SJSA1 (cell line): ENCODE results near the gene IRX4. TPM values are rescaled to one million over a fixed set of nuclear protein-coding genes. Genes with fewer than 3 reads are reported as not detected.

Experiments
- DNase-seq, 2 experiments: peaks; one replicate each; pipeline ENCODE4 v3.0.0-alpha.2; 2015 to 2020; ENCODE audit warnings: low spot score in 2 of 2, low read depth in 1 of 2
- H3K27ac ChIP-seq: fragments of 250-450 bp; sonication (Bioruptor Pico); 2 replicates; pipeline ENCODE4 v1.5.1; 2020; ENCODE audit warnings: mild to moderate bottlenecking, moderate library complexity
- H3K27me3 ChIP-seq: fragments of 250-450 bp; sonication (Bioruptor Pico); replicated peaks from 2 replicates; pipeline ENCODE4 v1.5.1; 2020; ENCODE audit warnings: mild to moderate bottlenecking, moderate library complexity
- H3K36me3 ChIP-seq: fragments of 250-450 bp; sonication (Bioruptor Pico); 2 replicates; pipeline ENCODE4 v1.5.1; 2020; ENCODE audit warnings: mild to moderate bottlenecking
- H3K4me1 ChIP-seq: fragments of 250-450 bp; sonication (Bioruptor Pico); replicated peaks from 2 replicates; pipeline ENCODE4 v1.6.1; 2021; ENCODE audit warnings: mild to moderate bottlenecking
- H3K4me3 ChIP-seq: fragments of 250-450 bp; sonication (Bioruptor Pico); 2 replicates; pipeline ENCODE4 v1.5.1; 2020; ENCODE audit warnings: mild to moderate bottlenecking
- H3K9me3 ChIP-seq: fragments of 250-450 bp; sonication (Bioruptor Pico); replicated peaks from 2 replicates; pipeline ENCODE4 v1.5.1; 2020; ENCODE audit warnings: mild to moderate bottlenecking
- total RNA-seq: library from RNA; depleted of rRNA; stranded (reverse); fragments of >200 nt; shearing (Covaris generic); gene quantifications from 2 replicates; pipeline ENCODE4 v1.2.3, GENCODE V29; 2014

The IRX4 gene
- total RNA-seq, 1 experiment from 2014 or later = not detected

DNA sequence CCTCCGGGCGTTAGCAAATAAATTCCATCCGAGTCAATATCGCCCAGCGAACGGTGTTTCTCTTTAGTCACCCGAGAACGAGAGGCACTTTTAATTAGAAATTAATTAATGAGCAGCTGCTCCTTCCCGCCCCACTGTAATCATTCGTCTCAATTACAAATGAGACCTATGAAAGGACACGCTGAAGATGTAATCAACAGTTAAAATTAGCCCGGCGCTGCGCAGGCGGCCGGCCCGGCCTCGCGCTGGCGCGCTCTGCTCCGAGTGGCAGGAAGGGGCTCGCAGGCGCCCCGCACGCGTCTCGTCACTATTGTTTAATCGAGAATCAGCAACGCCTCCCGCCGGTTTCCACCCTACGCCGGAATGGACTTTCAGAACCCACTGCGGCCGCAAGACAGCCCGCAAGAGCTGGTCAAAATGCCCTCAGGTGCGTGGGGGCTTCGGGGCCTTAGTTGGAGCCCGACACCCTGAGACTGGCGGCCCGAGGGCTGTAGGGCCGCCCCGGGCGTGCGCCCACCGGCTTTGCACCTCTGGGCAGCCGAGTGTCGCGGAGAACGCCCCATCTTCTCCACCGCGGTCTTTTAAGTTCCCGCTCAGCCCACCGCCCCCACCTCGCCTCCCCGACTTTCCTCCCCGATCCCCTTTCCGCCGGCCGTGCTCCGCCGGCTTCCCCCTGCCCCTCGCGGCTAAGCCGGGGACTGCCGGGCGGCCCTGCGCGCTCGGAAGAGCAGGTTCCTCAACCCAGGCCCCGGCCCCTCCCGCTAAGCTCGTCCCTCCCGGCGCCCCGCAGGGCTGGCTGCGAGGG, 597 bp upstream of the IRX4 start:
- peaks cover 30% of the 10 kb centered on the region for H3K9me3 ChIP-seq
- DNase-seq = no peak
- H3K27ac ChIP-seq = no peak overlapping the region
- H3K4me3 ChIP-seq = no peak overlapping the region
- no peaks in the 10 kb centered on the region for H3K36me3 ChIP-seq
- H3K4me1 ChIP-seq = no peaks in the 10 kb centered on the region
- peaks cover 62% of the 10 kb centered on the region for H3K27me3 ChIP-seq

DNA sequence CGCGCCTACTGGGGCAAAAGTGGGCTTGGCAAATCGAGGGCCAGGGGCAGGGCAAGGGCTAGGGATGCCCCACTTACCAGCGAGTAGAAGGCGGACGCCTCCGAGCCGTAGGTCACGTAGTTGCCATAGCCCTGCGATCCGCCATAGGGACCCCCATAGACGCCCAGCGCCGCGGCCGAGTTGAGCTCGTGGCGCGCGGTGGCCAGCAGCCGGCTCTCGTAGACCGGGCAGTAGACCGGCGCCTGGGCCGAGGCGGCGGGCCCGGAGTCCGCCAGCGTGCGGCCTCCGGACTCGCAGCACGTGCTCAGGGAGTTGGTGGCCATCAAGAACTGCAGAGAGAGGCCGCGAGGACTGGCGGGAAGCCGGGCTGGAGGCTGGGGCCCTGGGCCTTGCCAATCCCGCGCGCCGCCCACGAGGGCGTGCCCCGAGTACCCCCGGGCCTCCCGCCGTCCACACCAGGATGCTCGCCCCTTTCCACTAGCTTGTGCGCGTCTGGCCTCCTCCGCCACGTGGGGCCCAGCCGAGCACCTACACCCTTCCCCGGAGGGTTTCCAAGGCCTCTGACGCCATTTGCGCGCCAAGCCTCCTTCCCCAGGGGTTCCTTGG, 891 bp downstream of the IRX4 start:
- H3K4me1 ChIP-seq = no peaks in the 10 kb centered on the region
- H3K4me3 ChIP-seq = no peak overlapping the region
- H3K36me3 ChIP-seq = no peaks in the 10 kb centered on the region
- peaks cover 42% of the 10 kb centered on the region for H3K9me3 ChIP-seq
- no peak overlapping the region for H3K27ac ChIP-seq
- DNase-seq = no peak
- H3K27me3 ChIP-seq = peaks cover 48% of the 10 kb centered on the region

DNA sequence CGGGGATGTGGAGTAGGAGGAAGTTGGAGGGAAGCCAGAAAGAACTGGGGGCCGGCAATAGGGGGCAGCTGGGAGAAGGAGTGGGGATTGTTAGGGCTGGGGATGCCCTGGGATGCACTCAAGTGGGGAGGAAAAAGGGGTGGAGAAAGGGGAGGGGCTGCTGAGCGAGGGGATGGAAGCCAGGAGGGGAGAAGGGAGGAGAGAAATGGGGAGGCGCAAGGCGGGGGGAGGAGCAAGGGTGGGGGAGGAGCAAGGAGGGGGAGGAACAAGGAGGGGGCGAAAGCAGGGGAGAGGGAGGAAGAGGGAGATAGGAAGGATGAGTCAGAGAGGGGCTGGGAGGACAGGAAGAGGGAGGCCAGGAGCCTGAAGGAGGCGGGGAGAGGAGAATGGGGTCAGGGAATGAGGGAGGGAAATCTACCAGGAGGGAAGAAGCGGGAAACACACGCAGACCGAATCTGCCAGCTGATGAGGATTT, 1.6 kb downstream of the IRX4 start:
- peaks cover 42% of the 10 kb centered on the region for H3K27me3 ChIP-seq
- H3K36me3 ChIP-seq = no peaks in the 10 kb centered on the region
- no peaks in the 10 kb centered on the region for H3K4me1 ChIP-seq
- DNase-seq = no peak
- H3K9me3 ChIP-seq = peaks cover 43% of the 10 kb centered on the region
- H3K27ac ChIP-seq = no peak overlapping the region
- no peak overlapping the region for H3K4me3 ChIP-seq

DNA sequence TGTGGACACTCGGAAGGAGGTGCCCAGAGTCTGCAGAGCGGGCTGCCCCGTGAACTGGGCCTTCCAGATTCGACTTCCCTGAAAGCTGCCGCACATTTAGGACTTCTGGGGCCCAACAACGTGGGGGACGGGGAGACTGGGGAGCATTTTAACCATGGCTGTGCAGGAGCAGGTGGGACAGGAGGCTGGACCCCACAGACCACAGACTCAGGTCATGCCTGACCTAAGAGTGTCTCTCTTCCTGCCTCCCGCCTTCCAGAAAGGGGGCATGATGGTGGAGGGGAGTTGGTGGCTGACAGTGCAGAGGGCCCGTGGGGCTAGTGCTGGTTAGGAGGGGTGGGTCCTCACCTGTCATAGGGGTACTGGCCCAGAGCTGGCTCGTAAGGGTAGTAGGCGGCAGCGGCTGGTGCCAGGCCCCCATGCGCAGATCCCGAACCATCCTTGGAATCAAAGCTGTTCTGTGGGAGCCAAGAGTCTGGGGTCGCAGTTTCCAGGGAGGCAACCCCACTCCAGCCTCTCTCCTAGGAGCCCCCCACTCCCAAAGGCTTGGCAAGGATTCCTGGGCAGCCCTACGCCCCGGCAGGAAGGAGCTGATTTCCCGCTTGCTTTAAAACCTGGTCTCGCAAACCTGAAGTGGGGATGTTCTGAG, 2.2 kb downstream of the IRX4 start:
- peaks cover 35% of the 10 kb centered on the region for H3K27me3 ChIP-seq
- H3K27ac ChIP-seq = no peak overlapping the region
- H3K9me3 ChIP-seq = peaks cover 46% of the 10 kb centered on the region
- no peaks in the 10 kb centered on the region for H3K4me1 ChIP-seq
- DNase-seq = no peak
- no peak overlapping the region for H3K4me3 ChIP-seq
- H3K36me3 ChIP-seq = no peaks in the 10 kb centered on the region

DNA sequence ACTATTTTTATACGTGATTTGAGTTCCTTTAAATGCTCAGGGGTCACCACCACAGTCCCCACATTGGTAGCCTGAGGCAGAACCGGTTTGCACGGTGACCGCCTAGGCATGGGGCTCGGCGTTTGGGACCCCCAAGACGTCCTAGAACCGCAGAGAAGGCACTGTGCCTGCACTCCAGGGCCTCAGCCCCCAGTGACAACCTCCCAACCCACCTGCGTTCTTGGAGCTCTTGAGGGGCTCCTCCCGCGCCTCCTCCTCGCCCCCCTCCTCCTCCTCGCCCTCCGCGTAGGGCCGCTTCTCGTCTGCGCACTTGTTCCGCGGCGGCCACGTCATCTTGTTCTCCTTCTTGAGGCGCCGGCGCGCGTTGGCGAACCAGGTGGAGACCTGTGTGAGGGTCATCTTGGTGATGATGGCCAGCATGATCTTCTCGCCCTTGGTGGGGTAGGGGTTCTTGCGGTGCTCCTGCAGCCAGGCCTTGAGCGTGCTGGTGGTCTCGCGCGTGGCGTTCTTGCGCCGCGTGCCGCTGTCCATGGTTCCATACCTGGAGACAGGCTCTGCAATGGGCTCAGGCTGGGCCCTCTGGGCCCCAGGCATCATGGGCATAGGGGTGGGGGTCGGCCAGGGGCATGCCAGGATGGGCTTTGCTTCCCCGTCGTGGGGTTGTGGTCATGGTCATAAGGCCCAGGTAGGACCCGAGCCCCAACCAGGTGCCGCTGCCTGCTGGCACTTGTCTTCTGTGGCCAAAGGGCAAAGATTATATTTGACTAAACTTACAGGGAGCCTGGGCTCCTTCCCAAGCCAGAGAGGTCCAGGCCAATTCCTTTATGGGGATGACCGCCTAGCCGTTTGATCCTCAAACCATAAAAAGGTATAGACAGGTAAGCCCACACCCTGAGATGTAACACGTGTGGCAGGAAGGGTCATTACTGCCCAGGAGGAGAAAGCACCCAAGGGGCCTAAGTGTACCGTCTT, 3.1 kb downstream of the IRX4 start:
- no peak overlapping the region for H3K4me3 ChIP-seq
- H3K36me3 ChIP-seq = no peaks in the 10 kb centered on the region
- no peak for DNase-seq
- H3K27ac ChIP-seq = no peak overlapping the region
- peaks cover 26% of the 10 kb centered on the region for H3K27me3 ChIP-seq
- no peaks in the 10 kb centered on the region for H3K4me1 ChIP-seq
- H3K9me3 ChIP-seq = peaks cover 47% of the 10 kb centered on the region

DNA sequence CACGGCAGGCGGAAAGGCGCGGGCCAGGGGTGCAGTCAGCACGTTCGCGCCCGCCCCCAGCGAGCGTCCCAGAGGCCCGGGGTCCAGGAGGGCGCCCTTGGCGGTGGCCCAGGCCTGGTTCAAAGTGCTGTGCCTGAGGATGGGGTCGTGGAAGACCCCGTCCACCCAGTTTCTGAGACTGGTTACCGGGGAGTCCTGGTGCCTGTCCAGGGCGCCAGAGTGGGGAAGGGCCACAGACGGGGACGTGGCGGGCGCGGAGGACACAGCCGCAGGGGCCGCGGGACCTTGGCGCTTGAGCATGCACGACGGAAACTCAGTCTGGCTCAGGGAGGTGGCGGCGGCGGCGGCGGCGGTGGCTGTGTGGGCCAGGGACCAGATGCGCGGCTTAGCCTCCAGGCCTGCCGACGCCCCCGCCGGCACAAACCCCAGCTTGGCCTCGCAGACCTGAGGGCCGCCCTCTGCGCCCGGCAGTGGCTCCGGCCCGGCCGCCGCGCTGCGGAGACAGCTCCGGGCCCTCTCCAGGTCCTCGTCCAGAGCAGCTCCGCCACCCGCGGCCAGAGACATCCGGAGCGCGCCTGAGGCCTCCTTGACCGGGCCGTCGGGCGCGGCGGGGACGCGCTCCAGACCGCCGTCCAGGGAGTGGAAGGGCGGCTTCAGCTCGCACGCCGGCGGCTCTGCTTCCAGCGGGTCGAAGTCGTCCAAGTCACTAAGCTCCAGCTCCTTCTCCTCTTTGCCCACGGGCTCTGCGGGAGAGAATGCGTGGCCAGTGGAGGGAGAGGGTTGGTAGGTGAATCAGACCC, 4.5 kb downstream of the IRX4 start:
- no peak for DNase-seq
- Histone ChIP-seq H3K4me3 (no peak overlapping the region), H3K36me3 (no peaks in the 10 kb centered on the region), H3K27ac (no peak overlapping the region), H3K9me3 (peaks cover 47% of the 10 kb centered on the region), H3K4me1 (no peaks in the 10 kb centered on the region), H3K27me3 (peaks cover 13% of the 10 kb centered on the region)

DNA sequence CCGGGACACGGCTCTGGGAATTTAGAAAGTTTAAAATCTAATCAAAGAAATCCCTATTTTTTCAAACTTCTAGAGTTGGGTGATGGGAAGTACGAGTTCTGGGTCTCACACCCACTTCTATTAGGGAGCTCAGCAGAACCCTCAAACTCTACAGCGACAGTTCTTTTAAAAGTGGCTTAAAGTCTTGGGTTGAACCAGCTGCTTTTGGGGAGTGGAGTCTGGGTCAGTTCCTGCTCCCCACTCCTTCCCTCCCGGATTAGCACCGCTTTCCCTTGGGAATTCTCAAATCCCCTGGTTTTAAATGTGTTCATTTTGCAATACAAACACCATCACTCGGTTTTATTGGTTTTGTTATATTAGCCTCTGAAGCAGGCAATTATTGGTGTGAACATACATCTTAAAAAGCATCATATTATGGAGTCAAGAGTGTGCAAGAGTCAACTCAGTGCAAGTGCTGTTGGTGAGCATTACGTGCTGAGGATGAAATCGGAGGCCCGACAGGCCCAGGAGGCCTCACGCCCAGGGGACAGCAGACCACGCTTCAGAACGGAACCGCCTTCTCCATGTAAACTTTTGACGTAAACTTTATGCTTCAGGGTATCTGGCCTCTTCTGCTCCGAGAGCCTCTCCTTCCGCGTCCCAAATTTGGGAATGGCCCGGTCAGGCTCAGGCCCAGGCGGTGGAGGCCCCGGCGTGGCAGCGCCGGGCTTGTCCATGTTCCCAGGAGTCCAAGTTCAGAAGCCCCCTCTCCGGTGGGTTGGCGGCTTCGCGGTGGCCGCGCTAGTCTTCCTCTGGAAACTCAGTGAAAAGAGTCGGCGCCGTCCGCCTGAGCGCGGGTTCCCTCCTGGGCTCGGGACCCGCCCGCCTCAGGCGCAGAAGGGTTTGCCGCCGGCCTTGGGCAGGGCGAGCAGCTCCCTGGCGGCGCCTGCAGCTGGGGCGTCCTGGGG, 5.3 kb downstream of the IRX4 start:
- H3K36me3 ChIP-seq = no peaks in the 10 kb centered on the region
- no peak for DNase-seq
- H3K4me3 ChIP-seq = no peak overlapping the region
- H3K27ac ChIP-seq = no peak overlapping the region
- no peaks in the 10 kb centered on the region for H3K4me1 ChIP-seq
- H3K27me3 ChIP-seq = peaks cover 4% of the 10 kb centered on the region; the same call in 1 of the 2 replicates
- peaks cover 47% of the 10 kb centered on the region for H3K9me3 ChIP-seq

DNA sequence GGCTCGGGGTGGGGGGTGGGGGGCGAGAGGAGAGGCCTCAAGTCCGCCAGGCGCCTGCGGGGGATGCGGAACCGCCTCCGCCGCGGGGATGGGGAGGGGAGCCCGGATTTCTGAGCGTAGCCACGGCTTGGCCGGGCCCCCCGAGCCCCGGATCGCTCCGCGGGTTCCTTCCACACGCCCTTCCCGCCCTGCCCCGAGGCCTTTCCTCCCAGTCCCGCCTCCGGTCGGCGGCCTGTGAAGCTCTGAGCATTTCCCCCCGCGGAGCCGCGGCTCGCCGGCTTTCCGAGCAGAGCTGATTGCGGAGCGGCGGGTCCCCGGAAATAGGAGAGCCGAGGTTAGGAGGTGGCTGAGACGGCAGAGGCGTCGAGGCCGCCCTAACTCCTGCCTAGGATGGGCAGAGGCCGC, 6.1 kb downstream of the IRX4 start:
- Histone ChIP-seq H3K27me3 (no peaks in the 10 kb centered on the region), H3K4me3 (no peak overlapping the region), H3K4me1 (no peaks in the 10 kb centered on the region), H3K9me3 (peaks cover 42% of the 10 kb centered on the region), H3K36me3 (no peaks in the 10 kb centered on the region), H3K27ac (no peak overlapping the region)
- DNase-seq = no peak

DNA sequence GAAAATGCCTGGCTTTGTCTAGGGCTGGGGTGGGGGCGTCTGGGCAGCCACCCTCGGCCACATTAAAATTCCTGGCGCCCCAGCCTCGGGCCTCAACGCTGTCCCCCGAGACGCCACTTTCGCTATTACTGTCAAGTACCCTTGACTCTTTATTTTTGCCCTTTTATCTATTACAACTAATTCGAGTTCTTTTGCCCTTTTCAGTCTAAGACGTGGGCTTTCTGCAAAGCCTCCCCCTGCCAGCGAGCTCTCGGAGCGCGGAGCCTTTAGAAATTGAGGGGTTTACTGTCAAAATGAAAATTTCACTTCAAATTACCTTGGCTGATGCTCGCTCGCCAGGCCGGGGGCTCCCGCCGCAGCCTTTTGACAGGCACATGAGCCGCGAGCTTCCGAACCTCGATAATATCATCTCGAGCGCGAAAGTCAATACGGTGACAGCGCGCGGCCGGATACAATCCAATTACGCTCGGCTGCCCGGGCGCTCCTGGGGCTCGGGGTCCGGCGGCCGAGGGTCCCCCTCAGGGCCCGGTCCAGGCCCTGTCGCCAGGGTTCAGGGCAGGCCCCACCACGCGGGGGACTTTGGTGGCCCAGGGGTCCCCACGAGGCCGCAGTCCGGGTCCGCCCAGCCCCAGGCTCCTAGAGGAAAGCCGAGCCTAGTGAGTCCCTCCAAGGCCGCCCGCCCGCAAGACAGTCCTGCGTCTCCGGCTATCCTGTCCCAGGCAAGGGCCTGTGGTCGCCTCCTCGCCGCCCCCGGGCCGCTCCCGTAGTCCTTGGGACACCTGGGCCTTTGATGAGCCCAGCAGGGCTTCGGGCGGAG, 6.7 kb downstream of the IRX4 start:
- Histone ChIP-seq H3K36me3 (no peaks in the 10 kb centered on the region), H3K27ac (no peak overlapping the region), H3K4me3 (no peak overlapping the region), H3K9me3 (peaks cover 39% of the 10 kb centered on the region), H3K27me3 (no peaks in the 10 kb centered on the region), H3K4me1 (no peaks in the 10 kb centered on the region)
- no peak for DNase-seq

DNA sequence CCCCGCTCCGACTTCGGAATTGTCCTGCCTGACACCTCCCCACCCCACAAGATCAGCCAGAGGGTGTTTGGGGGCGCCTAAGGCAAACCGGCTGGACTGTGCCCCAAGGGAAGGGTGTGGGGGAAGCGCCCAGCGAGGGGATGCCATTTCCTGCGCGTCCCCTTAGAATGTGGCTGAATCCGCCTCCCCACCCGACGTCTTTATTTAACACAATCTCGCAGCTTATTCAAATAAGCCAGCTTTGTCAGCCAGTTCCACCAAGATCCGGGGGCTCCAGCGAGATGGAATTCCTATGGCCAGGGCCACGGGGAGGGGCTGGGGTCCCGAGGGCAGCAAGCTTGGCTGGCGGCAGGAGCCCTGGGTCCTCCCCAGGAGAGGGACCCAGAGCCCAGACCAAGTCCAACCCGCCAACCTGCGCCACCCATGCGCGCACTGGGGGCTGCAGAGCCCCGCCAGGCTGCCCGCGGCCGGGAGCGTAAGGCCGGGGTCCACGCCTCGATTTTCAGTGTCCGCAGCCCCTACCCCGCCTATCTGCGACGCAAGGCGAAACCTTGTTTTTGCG, 7.4 kb downstream of the IRX4 start:
- H3K27ac ChIP-seq = no peak overlapping the region
- H3K4me1 ChIP-seq = no peaks in the 10 kb centered on the region
- DNase-seq = no peak
- peaks cover 39% of the 10 kb centered on the region for H3K9me3 ChIP-seq
- no peak overlapping the region for H3K4me3 ChIP-seq
- H3K27me3 ChIP-seq = no peaks in the 10 kb centered on the region
- H3K36me3 ChIP-seq = no peaks in the 10 kb centered on the region

DNA sequence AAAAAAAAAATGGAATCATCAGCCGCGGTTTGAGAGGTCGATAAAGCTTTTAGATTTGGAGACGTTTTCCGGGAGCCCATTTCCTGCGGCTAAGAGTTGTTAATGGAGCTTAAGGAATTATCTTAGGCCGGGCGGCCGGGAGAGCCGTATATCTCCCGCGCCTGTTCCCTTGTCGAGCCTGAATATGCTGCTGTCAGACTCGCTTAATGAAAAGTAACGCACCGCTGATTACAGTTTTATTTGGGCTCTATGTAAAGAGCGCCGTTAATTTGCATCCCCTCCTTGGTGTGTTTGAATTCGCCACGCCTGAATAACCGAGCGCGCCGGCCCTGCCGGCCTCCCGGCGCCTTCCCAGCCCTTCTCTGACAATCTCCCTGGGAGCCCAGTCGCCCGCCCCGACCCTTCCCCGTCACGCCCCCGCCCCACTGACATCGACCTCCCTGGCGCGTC, 7.9 kb downstream of the IRX4 start:
- no peaks in the 10 kb centered on the region for H3K36me3 ChIP-seq
- H3K27me3 ChIP-seq = no peaks in the 10 kb centered on the region

More for the DNA sequence above, 7.9 kb downstream of the IRX4 start:
- Histone ChIP-seq H3K27ac (no peak overlapping the region), H3K4me3 (no peak overlapping the region), H3K4me1 (no peaks in the 10 kb centered on the region), H3K9me3 (peaks cover 38% of the 10 kb centered on the region)
- DNase-seq = no peak
